Measurements from ENCODE around the gene CEP68.
"Not testable (repeated sequence)": the region's sequence is repeated elsewhere in the genome, so short reads cannot be mapped to it uniquely, and the experiment has no call there.

- not testable (repeated sequence) for TF ChIP-seq EZH2phosphoT487 (IDR thresholded peaks at IDR 0.05; ENCODE audit: insufficient read depth, low read depth); EZH2 (IDR thresholded peaks at IDR 0.05; ENCODE audit: insufficient read depth, poor library complexity, severe bottlenecking)
Observed at GRCh38 chr2:65132930-65133329, 76.7 kb downstream of the CEP68 start.
